Pulmonary artery endothelial cell (primary cell): ENCODE data around the gene CHAF1B. TPM values are rescaled to one million over a fixed set of nuclear protein-coding genes. Genes with fewer than 3 reads are reported as not detected.

Source experiments
- DNase-seq: peaks from one replicate; pipeline ENCODE4 v3.0.0-alpha.2; 2011; ENCODE audit warnings: low read depth, low spot score
- total RNA-seq: library from RNA; depleted of rRNA; stranded (reverse); fragments of >200 nt; gene quantifications from 2 replicates; pipeline ENCODE4 v1.2.3, GENCODE V29; 2014

Gene CHAF1B
- total RNA-seq, 1 donor from 2014 or later, result 5.1 TPM

DNA sequence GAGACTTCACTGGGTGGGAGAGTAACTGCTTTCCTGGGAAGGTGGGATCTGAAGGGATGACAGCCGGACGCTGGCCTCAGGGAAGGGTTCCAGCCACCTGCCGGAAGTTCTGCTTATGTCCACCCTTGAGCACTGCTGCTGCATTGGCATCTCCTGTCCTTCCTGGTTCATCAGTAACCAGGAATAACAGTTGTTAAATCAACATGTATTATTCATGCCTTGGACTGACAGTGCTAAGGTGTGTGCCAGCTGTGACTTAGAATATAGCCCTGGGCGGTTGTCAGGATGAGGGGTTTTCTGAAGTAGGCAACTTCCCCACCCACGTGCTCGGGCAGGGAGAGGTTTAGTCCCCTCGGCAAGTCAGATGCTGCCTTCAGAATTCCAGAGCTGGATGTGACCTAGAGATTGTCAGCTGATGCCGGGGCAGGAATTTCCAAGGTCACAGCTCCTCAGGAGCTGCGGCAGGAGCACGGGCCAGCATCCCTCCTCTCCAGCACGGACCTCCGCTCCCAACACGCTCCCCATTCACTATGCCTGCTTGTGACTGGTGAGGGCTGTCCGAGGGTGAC is 76.8 kb downstream of the CHAF1B start:
- no peak for DNase-seq

DNA sequence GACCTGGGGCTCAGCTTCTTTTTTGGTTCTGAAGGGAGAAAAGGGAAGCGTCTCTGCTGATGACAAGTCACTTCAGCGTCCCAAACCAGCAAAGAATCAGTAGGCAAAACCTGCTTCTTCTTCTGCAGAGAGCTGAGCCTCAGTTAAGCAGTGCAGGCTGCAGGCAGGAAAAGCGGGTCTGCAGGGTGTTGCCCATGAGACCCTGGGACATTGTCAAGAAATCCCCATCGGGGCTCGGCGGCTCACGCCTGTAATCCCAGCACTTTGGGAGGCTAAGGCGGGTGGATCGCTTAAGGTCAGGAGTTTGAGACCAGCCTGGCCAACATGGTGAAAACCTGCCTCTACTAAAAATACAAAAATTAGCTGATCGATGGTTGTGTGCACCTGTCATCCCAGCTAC is 78.0 kb downstream of the CHAF1B start:
- no peak for DNase-seq

DNA sequence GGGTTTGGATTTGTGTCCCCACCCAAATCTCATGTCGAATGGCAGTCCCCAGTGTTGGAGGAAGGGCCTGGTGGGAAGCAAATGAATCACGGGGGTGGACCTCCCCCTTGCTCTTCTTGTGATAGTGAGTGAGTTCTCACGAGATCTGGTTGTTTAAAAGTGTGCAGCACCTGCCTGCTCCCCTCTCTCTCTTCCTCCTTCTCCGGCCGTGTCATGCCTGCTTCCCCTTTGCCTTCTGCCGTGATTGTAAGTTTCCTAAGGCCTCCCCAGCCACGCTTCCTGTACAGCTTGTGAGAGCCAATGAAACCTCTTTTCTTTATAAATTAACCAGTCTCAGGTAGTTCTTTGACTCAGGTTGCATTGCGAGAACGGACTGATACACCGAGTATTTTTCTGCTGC is 78.8 kb downstream of the CHAF1B start:
- no peak for DNase-seq

DNA sequence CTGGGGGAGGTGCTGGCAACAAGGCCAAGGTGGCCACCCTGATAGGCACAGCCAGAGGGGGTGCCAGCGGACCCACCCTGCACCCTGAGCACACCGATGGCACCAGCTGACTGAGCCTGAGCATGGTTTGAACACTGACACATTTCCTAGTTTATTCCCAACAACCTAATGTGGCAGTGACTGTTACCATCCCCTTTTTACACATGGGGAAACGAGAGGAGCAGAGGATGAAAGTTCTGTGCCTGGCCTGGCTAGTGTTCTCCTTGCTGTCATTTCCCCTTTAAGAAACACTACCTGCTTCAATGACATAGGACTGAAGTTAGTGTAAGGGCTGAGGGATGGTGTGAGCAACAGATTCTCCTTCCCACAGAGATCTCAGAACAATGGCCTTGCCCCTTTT is 79.4 kb downstream of the CHAF1B start:
- no peak for DNase-seq

GRCh38 chr21:36465478-36465877 is 80.3 kb downstream of the CHAF1B start:
- no peak for DNase-seq

- peak; percentile 44 for DNase-seq
These were observed 80.9 kb downstream of the CHAF1B start for GRCh38 chr21:36466061-36466511.

Other genes starting within 250 kb of the CHAF1B start
- 5.9 and 6.8 TPM in 2 replicates for gene DOP1B, start 228.6 kb upstream of the CHAF1B start, total RNA-seq
- 30.1 and 37.1 TPM in 2 replicates for gene MORC3, start 65.2 kb upstream of the CHAF1B start, total RNA-seq
- 0.66 and 0.99 TPM in 2 replicates for gene CLDN14, start 94.7 kb downstream of the CHAF1B start, total RNA-seq